K562 (cell line): ENCODE measurements around the gene CPPED1. TPM values are rescaled to one million over a fixed set of nuclear protein-coding genes. Genes with fewer than 3 reads are reported as not detected.

ENCODE experiments used
- ATAC-seq: fragments of 200-7000 bp; cut with Tn5 transposase; 3 replicates; pipeline ENCODE4 v1.9.1; 2020; ENCODE audit warnings: moderate library complexity
- BruUV-seq: library from RNA; stranded (reverse); fragments of 400-500 nt; replicated peaks from 2 replicates; lab custom pipeline; 2021; lab: Mats Ljungman, UMichigan
- CTCF ChIA-PET: fragments of 300-600 bp; formaldehyde crosslinking; extraction: SDS; loops from one replicate; lab custom pipeline; 2021; ENCODE audit warnings: low intra/inter-chr PET ratio; lab: Yijun Ruan, JAX
- POLR2A ChIA-PET: fragments of 300-600, 350-650 bp; sonication (Branson Sonifier 250); formaldehyde crosslinking; extraction: SDS; loops from one replicate; lab custom pipeline; 2021; ENCODE audit warnings: antibody characterized with exemption, inconsistent platforms; lab: Yijun Ruan, JAX
- DNase-seq, 4 experiments: peaks; one replicate each; pipeline versions ENCODE4 v3.0.0 to v3.0.0-alpha.2; 2011 to 2018; ENCODE audit warnings: low spot score in 3 of 4, mixed read lengths in 3 of 4; ENCODE audit errors: extremely low read depth in 1 of 4
- FAIRE-seq: peaks from 2 replicates; lab custom pipeline; 2011; peaks lifted over from hg19 to GRCh38; lab: Jason Lieb, UNC
- H2AFZ ChIP-seq: 2 replicates; pipeline ENCODE4 v1.6.0; 2011; ENCODE audit warnings: low read depth, low read length, control low read depth, inconsistent platforms
- H3K27ac ChIP-seq: fragments of 200-600 bp; 3 replicates; pipeline ENCODE4 v1.8.0; 2011; ENCODE audit warnings: low read depth, mild to moderate bottlenecking, control low read depth, inconsistent platforms, low read length, moderate library complexity, mixed read lengths; ENCODE audit errors: extremely low read depth
- H3K27me3 ChIP-seq, 2 experiments: fragments of 300-600 bp in 1 of 2; 2 replicates in 1 of 2; 3 replicates in 1 of 2; pipeline versions ENCODE4 v1.6.0 to v1.8.0; 2011; ENCODE audit warnings: inconsistent platforms in 2 of 2, low read length in 2 of 2, mild to moderate bottlenecking in 1 of 2, mixed read lengths in 1 of 2, moderate library complexity in 1 of 2; ENCODE audit not compliant: control insufficient read depth in 2 of 2, insufficient read depth in 2 of 2
- H3K36me3 ChIP-seq: fragments of 300-600 bp; 3 replicates; pipeline ENCODE4 v1.8.0; 2011; ENCODE audit warnings: mild to moderate bottlenecking, low read length, inconsistent platforms; ENCODE audit not compliant: control insufficient read depth, insufficient read depth
- H3K4me1 ChIP-seq, 2 experiments: fragments of 200-600 bp in 1 of 2; replicated peaks in 1 of 2; 2 replicates in 1 of 2; 3 replicates in 1 of 2; pipeline versions ENCODE4 v1.5.1 to v1.8.0; 2011; ENCODE audit warnings: inconsistent platforms in 2 of 2, low read length in 2 of 2, mild to moderate bottlenecking in 1 of 2, mixed read lengths in 1 of 2, moderate library complexity in 1 of 2; ENCODE audit not compliant: control insufficient read depth in 2 of 2, insufficient read depth in 2 of 2
- H3K4me2 ChIP-seq: 2 replicates; pipeline ENCODE4 v1.6.1; 2011; ENCODE audit warnings: low read length, control low read depth, inconsistent platforms, mixed read lengths; ENCODE audit not compliant: insufficient read depth
- H3K4me3 ChIP-seq: fragments of 200-600 bp; sonication (generic), shearing (Covaris generic); 2 replicates; pipeline ENCODE4 v1.5.1; 2016; ENCODE audit warnings: control low read depth, inconsistent platforms
- H3K79me2 ChIP-seq: fragments of 200-600 bp; 3 replicates; pipeline ENCODE4 v1.8.0; 2011; ENCODE audit warnings: low read length, inconsistent platforms; ENCODE audit not compliant: control insufficient read depth, insufficient read depth
- H3K9ac ChIP-seq, 2 experiments: 2 replicates each; pipeline versions ENCODE4 v1.6.0 to v1.6.1; 2011; ENCODE audit warnings: low read depth in 2 of 2, low read length in 2 of 2, control low read depth in 1 of 2, inconsistent platforms in 1 of 2, mild to moderate bottlenecking in 1 of 2, mixed read lengths in 1 of 2; ENCODE audit not compliant: insufficient read depth in 1 of 2
- H3K9me1 ChIP-seq: one replicate; pipeline ENCODE4 v1.6.0; 2011; ENCODE audit warnings: inconsistent platforms, mild to moderate bottlenecking, low read length, moderate library complexity; ENCODE audit not compliant: control insufficient read depth, insufficient read depth
- H3K9me3 ChIP-seq: replicated peaks from 2 replicates; pipeline ENCODE4 v1.5.1; 2011; ENCODE audit warnings: low read depth, low read length, inconsistent platforms; ENCODE audit not compliant: control insufficient read depth, insufficient read depth
- H4K20me1 ChIP-seq: replicated peaks from 2 replicates; pipeline ENCODE4 v1.6.1; 2011; ENCODE audit warnings: low read length, inconsistent platforms, mixed read lengths; ENCODE audit not compliant: control insufficient read depth, insufficient read depth
- CAMTA2 ChIP-seq: fragments of 250-450 bp; sonication (Bioruptor Pico); conservative IDR thresholded peaks from 2 replicates; pipeline ENCODE4 v1.5.1; 2022
- HDAC8 ChIP-seq: fragments of 450-650 bp; IDR thresholded peaks from 2 replicates; pipeline ENCODE4 v1.6.1; 2016; ENCODE audit warnings: mild to moderate bottlenecking, missing genetic modification characterization, moderate library complexity, missing compliant biosample characterization
- ZBED1 ChIP-seq: IDR thresholded peaks from 2 replicates; pipeline ENCODE4 v1.6.1; 2014
- WGBS: fragments of 100-300 bp; shearing (Covaris generic); methylation state at CpG from one replicate; pipeline ENCODE4 v1.1.6; 2016; ENCODE audit warnings: low coverage, mixed read lengths; ENCODE audit not compliant: insufficient coverage; ENCODE audit errors: missing lambda C conversion rate; 5-methylcytosine and 5-hydroxymethylcytosine counted together
- in situ Hi-C: fragments of 300-500 bp; cut with MboI; formaldehyde crosslinking; loops from 4 replicates; pipeline ENCODE4 v1.15.0; 2018; ENCODE audit warnings: inconsistent platforms, mixed read lengths
- intact Hi-C: fragments of 100-400 bp; cut with micrococcal nuclease; formaldehyde crosslinking; loops from 2 replicates; pipeline ENCODE4 v1.14.2; 2022
- polyA plus RNA-seq, 8 experiments: library from polyadenylated mRNA; depleted of rRNA in 4 of 8; stranded (reverse) in 5 of 8; unstranded in 3 of 8; fragments of >200 nt; fragmentation: Nextera tagmentation in 2 of 8; fragmentation: Illumina TruSeq in 1 of 8; extraction: Ambion mirVana in 2 of 8; extraction: Trizol in 1 of 8; gene quantifications; 2 replicates each; pipeline versions ENCODE4 v1.2.1 to v1.2.3, GENCODE V29; 2011 to 2014; ENCODE audit warnings: inconsistent platforms in 1 of 8, missing spikeins in 1 of 8
- total RNA-seq, 7 experiments: library from RNA; depleted of rRNA in 6 of 7; stranded (reverse); fragments of >200 nt in 6 of 7; fragmentation: Illumina TruSeq in 2 of 7; extraction: Trizol in 2 of 7; gene quantifications; 2 replicates each; pipeline versions ENCODE4 v1.2.1 to v1.2.3, GENCODE V29; 2011 to 2021; ENCODE audit warnings: low replicate concordance in 1 of 7
- TF ChIP-seq, protein P1 (sequence below), 2 experiments: fragments of 450-650 bp; IDR thresholded peaks; 2 replicates each; pipeline ENCODE4 v1.6.1; 2016
- TF ChIP-seq, protein P2 (sequence below), 2 experiments: fragments of 450-650 bp in 1 of 2; sonication (generic) in 1 of 2; formaldehyde crosslinking in 1 of 2; IDR thresholded peaks in 1 of 2; conservative IDR thresholded peaks in 1 of 2; 2 replicates each; pipeline versions ENCODE4 v1.6.1 to v1.8.1; 2016 to 2023; ENCODE audit warnings: mild to moderate bottlenecking in 2 of 2, moderate library complexity in 2 of 2, inconsistent platforms in 1 of 2, missing genetic modification reagents in 1 of 2

CPPED1 gene
- total and polyA plus RNA-seq, 9 of the 15 experiments (the other 6 are each of a cell fraction or from before 2014, with no cell fraction given): 7.5 to 25.7 (median 16.9) TPM

DNA sequence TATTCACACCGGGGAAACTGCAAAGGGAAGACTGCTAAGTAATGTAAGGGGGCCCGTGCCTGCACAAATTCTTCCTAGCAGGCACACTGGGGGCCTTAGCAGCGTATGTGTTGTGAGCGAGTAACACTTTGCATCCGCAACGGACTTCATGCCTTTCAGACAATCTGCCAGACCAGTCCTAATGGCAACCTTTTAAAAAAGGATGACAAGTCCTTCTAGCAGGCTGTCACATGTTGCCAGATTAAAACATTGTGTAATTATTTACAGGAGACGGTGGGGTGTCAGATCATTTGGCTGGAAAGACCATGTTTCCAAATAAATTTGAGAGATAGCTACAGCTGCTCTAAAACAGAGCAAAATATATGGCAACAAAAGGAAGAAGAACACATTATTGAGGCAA is 46.1 kb downstream of the CPPED1 start:
- H3K4me3 ChIP-seq: no peak overlapping the region
- peak; percentile 6 for FAIRE-seq
- BruUV-seq: no TSS peak
- in situ Hi-C loops: no loop called here
- H2AFZ ChIP-seq: no peak overlapping the region
- H3K4me2 ChIP-seq: no peak overlapping the region
- no peak for TF ChIP-seq ZBED1
- TF ChIP-seq, protein P1, sequence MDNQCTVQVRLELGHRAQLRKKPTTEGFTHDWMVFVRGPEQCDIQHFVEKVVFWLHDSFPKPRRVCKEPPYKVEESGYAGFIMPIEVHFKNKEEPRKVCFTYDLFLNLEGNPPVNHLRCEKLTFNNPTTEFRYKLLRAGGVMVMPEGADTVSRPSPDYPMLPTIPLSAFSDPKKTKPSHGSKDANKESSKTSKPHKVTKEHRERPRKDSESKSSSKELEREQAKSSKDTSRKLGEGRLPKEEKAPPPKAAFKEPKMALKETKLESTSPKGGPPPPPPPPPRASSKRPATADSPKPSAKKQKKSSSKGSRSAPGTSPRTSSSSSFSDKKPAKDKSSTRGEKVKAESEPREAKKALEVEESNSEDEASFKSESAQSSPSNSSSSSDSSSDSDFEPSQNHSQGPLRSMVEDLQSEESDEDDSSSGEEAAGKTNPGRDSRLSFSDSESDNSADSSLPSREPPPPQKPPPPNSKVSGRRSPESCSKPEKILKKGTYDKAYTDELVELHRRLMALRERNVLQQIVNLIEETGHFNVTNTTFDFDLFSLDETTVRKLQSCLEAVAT (IDR thresholded peaks at IDR 0.05): no peak
- TF ChIP-seq, all 486 proteins: peak for 0
- Histone ChIP-seq H3K4me1 (peaks cover 6 to 20% of the 10 kb centered on the region in 2 experiments; a peak in 3 of 5 replicates), H3K36me3 (no peaks in the 10 kb centered on the region; the same call in 2 of the 3 replicates), H4K20me1 (no peaks in the 10 kb centered on the region), H3K27me3 (no peaks in the 10 kb centered on the region), H3K9me1 (no peaks in the 10 kb centered on the region), H3K9ac (no peak overlapping the region), H3K27ac (peak overlapping the region; percentile 55; the same call in 1 of the 3 replicates), H3K9me3 (no peaks in the 10 kb centered on the region), H3K79me2 (no peaks in the 10 kb centered on the region)
- 70% methylated on average over 7 of the region's 7 CpGs for WGBS
- intact Hi-C loops: no loop called here
- ChIA-PET POLR2A (no interaction called here), CTCF (no interaction called here)
- DNase-seq (no peak), ATAC-seq (no peak)

DNA sequence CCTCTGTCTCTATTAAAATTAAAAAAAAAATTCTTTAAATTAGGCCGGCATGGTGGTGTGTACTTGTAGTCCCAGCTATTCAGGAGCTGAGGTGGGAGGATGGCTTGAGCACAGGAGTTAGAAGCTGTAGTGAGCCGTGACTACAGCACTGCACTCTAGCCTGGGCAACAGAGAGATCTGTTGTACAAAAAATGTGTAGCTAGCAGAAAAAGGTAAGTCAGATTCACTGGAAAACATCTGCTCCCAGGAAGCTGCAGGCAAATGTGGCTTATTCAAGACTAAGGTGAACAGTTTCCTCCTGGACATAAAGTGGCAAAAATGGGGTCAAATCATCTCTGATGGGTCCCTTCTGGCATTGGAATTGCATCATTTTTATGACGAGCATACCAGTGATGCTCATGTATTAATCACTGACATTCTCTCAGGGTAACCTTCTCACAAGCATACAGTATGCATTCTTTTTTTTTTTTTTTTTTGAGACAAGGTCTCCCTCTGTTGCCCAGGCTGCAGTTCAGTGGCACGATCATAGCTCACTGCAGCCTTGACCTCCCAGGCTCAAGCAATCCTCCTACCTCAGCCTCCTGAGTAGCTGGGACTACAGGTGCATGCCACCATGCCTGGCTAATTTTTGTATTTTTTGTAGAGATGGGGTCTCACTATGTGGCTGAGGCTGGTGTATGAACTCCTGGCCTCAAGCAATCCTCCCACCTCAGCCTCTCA is 48.7 kb downstream of the CPPED1 start:
- BruUV-seq: no TSS peak
- H3K79me2 ChIP-seq: no peaks in the 10 kb centered on the region
- ChIA-PET POLR2A (interaction anchor here (0.6 kb wide), 1 partner anchor 137 kb away, joined by 3 read pairs; no protein-coding TSS in a partner anchor), CTCF (no interaction called here)
- H3K9me3 ChIP-seq: no peaks in the 10 kb centered on the region
- in situ Hi-C loops (no loop called here), intact Hi-C loops (no loop called here)
- FAIRE-seq (peak; percentile 26), DNase-seq (no peak), ATAC-seq (no peak)
- no peaks in the 10 kb centered on the region; the same call in 2 of the 3 replicates for H3K36me3 ChIP-seq
- TF ChIP-seq, protein P2, sequence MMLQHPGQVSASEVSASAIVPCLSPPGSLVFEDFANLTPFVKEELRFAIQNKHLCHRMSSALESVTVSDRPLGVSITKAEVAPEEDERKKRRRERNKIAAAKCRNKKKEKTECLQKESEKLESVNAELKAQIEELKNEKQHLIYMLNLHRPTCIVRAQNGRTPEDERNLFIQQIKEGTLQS (IDR thresholded peaks at IDR 0.05): peak; percentile 30; the same call in 1 of the 2 replicates
- TF ChIP-seq, protein P2 (CRISPR knock-in tag; conservative IDR thresholded peaks at IDR 0.05): no peak
- TF ChIP-seq CAMTA2 (no peak), HDAC8 (tag) (no peak)
- H3K9me1 ChIP-seq: no peaks in the 10 kb centered on the region
- no peak overlapping the region for H3K27ac ChIP-seq
- no peak overlapping the region for H3K4me2 ChIP-seq
- H3K9ac ChIP-seq: no peak overlapping the region
- H3K4me3 ChIP-seq: no peak overlapping the region
- no peaks in the 10 kb centered on the region for H4K20me1 ChIP-seq
- H3K4me1 ChIP-seq: peaks cover 6 to 20% of the 10 kb centered on the region in 2 experiments; a peak in 3 of 5 replicates
- H3K27me3 ChIP-seq: no peaks in the 10 kb centered on the region
- WGBS: 68% methylated on average over 4 of the region's 4 CpGs
- no peak overlapping the region for H2AFZ ChIP-seq
